Liver (tissue), 3 donors: ENCODE results near the gene SHTN1.

Experiments
- CTCF ChIP-seq: fragments of 150-350 bp; IDR thresholded peaks from 2 replicates; pipeline ENCODE4 v1.5.1; 2017; ENCODE audit warnings: improper control_type of control experiment, low read depth, low read length; ENCODE audit not compliant: missing input control
- JUND ChIP-seq, 2 donors: IDR thresholded peaks; 2 replicates each; pipeline ENCODE4 v1.6.1; 2016; ENCODE audit warnings: antibody characterized with exemption in 2 of 2
- TAF1 ChIP-seq: conservative IDR thresholded peaks from 2 replicates; pipeline ENCODE4 v1.6.1; 2016; ENCODE audit warnings: antibody characterized with exemption, mild to moderate bottlenecking
- YY1 ChIP-seq: IDR thresholded peaks from 2 replicates; pipeline ENCODE4 v1.6.1; 2016; ENCODE audit warnings: antibody characterized with exemption, mild to moderate bottlenecking
- TF ChIP-seq, protein P1 (sequence below): IDR thresholded peaks from 2 replicates; pipeline ENCODE4 v1.6.1; 2016; ENCODE audit warnings: antibody characterized with exemption
- TF ChIP-seq, protein P2 (sequence below): IDR thresholded peaks from 2 replicates; pipeline ENCODE4 v1.6.1; 2016; ENCODE audit warnings: antibody characterized with exemption, mild to moderate bottlenecking
- donor health status: healthy.
- donor health status: healthy.

- TF ChIP-seq, protein P1, sequence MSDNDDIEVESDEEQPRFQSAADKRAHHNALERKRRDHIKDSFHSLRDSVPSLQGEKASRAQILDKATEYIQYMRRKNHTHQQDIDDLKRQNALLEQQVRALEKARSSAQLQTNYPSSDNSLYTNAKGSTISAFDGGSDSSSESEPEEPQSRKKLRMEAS: no peak
- no peak for TF ChIP-seq TAF1
- no peak for TF ChIP-seq CTCF
- TF ChIP-seq YY1: no peak
- TF ChIP-seq, protein P2, sequence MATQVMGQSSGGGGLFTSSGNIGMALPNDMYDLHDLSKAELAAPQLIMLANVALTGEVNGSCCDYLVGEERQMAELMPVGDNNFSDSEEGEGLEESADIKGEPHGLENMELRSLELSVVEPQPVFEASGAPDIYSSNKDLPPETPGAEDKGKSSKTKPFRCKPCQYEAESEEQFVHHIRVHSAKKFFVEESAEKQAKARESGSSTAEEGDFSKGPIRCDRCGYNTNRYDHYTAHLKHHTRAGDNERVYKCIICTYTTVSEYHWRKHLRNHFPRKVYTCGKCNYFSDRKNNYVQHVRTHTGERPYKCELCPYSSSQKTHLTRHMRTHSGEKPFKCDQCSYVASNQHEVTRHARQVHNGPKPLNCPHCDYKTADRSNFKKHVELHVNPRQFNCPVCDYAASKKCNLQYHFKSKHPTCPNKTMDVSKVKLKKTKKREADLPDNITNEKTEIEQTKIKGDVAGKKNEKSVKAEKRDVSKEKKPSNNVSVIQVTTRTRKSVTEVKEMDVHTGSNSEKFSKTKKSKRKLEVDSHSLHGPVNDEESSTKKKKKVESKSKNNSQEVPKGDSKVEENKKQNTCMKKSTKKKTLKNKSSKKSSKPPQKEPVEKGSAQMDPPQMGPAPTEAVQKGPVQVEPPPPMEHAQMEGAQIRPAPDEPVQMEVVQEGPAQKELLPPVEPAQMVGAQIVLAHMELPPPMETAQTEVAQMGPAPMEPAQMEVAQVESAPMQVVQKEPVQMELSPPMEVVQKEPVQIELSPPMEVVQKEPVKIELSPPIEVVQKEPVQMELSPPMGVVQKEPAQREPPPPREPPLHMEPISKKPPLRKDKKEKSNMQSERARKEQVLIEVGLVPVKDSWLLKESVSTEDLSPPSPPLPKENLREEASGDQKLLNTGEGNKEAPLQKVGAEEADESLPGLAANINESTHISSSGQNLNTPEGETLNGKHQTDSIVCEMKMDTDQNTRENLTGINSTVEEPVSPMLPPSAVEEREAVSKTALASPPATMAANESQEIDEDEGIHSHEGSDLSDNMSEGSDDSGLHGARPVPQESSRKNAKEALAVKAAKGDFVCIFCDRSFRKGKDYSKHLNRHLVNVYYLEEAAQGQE: no peak
- TF ChIP-seq JUND (IDR thresholded peaks at IDR 0.05): no peak
Measured at GRCh38 chr10:116848032-116848943, 156.7 kb downstream of the SHTN1 start.
